HG02642 (cell line): Measurements from ENCODE around the gene INO80E.
A peak's percentile ranks its signal among the peaks of the same experiment; 100 is the strongest.
"Not testable (repeated sequence)": the region's sequence is repeated elsewhere in the genome, so short reads cannot be mapped to it uniquely, and the experiment has no call there.

Source experiments
- ATAC-seq: cut with Tn5 transposase; IDR thresholded peaks from one replicate; pipeline ENCODE4 v1.9.1; 2021; ENCODE audit warnings: mild to moderate bottlenecking; ENCODE audit not compliant: unreplicated experiment, poor library complexity

The INO80E gene

GRCh38 chr16:29995911-29996765, at the start of gene INO80E:
Gene INO80E (plus strand): TSS chr16:29996241. CDS start chr16:29996311, 70 bp downstream.
- peak; percentile 92 for ATAC-seq

GRCh38 chr16:29947897-29948296, 48.1 kb upstream of the INO80E start:
- ATAC-seq = no peak

GRCh38 chr16:29950806-29951461, 45.1 kb upstream of the INO80E start:
- ATAC-seq = no peak

- no peak for ATAC-seq
These were observed 44.2 kb upstream of the INO80E start for GRCh38 chr16:29951625-29952365.

GRCh38 chr16:29958756-29959155, 37.3 kb upstream of the INO80E start:
- no peak for ATAC-seq

GRCh38 chr16:29959293-29959692, 36.7 kb upstream of the INO80E start:
- ATAC-seq = no peak

- ATAC-seq = not testable (repeated sequence)
These were observed 36.2 kb upstream of the INO80E start for GRCh38 chr16:29959821-29960220.

GRCh38 chr16:29961127-29961478, 34.9 kb upstream of the INO80E start:
- ATAC-seq = no peak

GRCh38 chr16:29961479-29962343, 34.3 kb upstream of the INO80E start, which contains the start of gene TMEM219:
Gene TMEM219 (plus strand): TSS chr16:29962079. CDS start chr16:29963144, 1,065 bp downstream.
- ATAC-seq = peak; percentile 87

GRCh38 chr16:29962344-29962994, 33.6 kb upstream of the INO80E start:
- ATAC-seq = peak; percentile 4

GRCh38 chr16:29963021-29963743, 32.9 kb upstream of the INO80E start:
- no peak for ATAC-seq

GRCh38 chr16:29968205-29968604, 27.8 kb upstream of the INO80E start:
- no peak for ATAC-seq

GRCh38 chr16:29971304-29971703, 24.7 kb upstream of the INO80E start:
- ATAC-seq = no peak

GRCh38 chr16:29972500-29972899, 23.5 kb upstream of the INO80E start:
- ATAC-seq = no peak

- ATAC-seq = no peak
These were observed 23.1 kb upstream of the INO80E start for GRCh38 chr16:29972992-29973383.

- ATAC-seq = peak; percentile 94
These were observed 22.4 kb upstream of the INO80E start, which contains the start of gene TAOK2 for GRCh38 chr16:29973384-29974246. Gene TAOK2 (plus strand): TSS chr16:29973868. CDS start chr16:29977773, 3,905 bp downstream.

GRCh38 chr16:29974291-29975133, 21.5 kb upstream of the INO80E start:
- ATAC-seq = no peak
